Loucy (cell line): ENCODE measurements around the gene ABCA1.

Source experiments
- CTCF ChIP-seq: fragments of 200-600 bp; sonication (generic); conservative IDR thresholded peaks from 2 replicates; pipeline ENCODE4 v1.5.1; 2014; ENCODE audit warnings: mild to moderate bottlenecking, antibody characterized with exemption, low read length
- EZH2phosphoT487 ChIP-seq: fragments of 200-600 bp; IDR thresholded peaks from 2 replicates; pipeline ENCODE4 v1.6.1; 2018; ENCODE audit warnings: antibody characterized with exemption, mild to moderate bottlenecking, moderate library complexity, borderline replicate concordance

GRCh38 chr9:104841601-104842141, 86.3 kb downstream of the ABCA1 start:
- TF ChIP-seq CTCF = no peak
- no peak for TF ChIP-seq EZH2phosphoT487
